A549 treated with ZK216348 at 1 μM for 4 hours (cell line): Measurements from ENCODE around the gene KRT15. TPM values are rescaled to one million over a fixed set of nuclear protein-coding genes. Genes with fewer than 3 reads are reported as not detected.

ENCODE experiments used
- total RNA-seq: library from RNA; stranded (reverse); fragments of 200-300 nt; extraction: Qiagen RNA extraction; gene quantifications from 5 replicates; pipeline ENCODE4 v1.2.3, GENCODE V29; 2022; ENCODE audit warnings: low read depth

Gene KRT15
- total RNA-seq: 3.1 to 5.1 TPM (median 4.0 TPM) in 5 replicates

GRCh38 chr17:41518789-41519449 is at the start of gene KRT15:
KRT15 (minus strand) TSS chr17:41518890; CDS start chr17:41518827, 63 bp downstream.

GRCh38 chr17:41505007-41505808 is 13.5 kb downstream of the KRT15 start, which contains the start of gene KRT13:
KRT13 (minus strand) TSS chr17:41505612; CDS start chr17:41505550, 62 bp downstream.

GRCh38 chr17:41489531-41489930 is 29.2 kb downstream of the KRT15 start, which contains the start of gene KRT36:
KRT36 (minus strand) TSS chr17:41489910; CDS start chr17:41489864, 46 bp downstream.

GRCh38 chr17:41481036-41481435 is 37.7 kb downstream of the KRT15 start, which contains the start of gene KRT35:
KRT35 (minus strand) TSS chr17:41481151; CDS start chr17:41481097, 54 bp downstream.

DNA sequence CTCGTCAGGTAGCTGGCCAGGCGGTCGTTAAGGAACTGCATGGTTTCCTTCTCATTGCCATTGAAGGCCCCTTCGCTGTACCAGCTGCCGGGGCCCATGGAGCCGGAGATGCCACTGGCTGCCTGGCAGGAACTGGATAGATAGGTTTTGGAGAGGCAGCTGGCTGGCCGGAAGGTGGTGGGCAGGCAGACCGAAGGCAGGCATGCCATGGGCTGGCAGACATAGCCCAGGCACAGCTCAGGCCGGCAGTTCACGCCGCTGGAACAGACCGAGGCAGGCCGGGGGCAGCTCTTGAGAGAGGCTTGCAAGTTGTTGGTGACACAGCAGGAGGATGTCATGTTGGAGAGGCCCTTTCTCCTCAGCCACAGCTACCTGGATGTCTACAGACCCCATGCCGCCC is 51.7 kb downstream of the KRT15 start, which contains the start of gene KRT32:
TSS of gene KRT32 (minus strand) at position 399 of the 400 bp plus-strand sequence. CDS start at position 338, 61 bp downstream.

Other genes with a start within 250 kb of the KRT15 start
- gene KRTAP9-7, start 243.2 kb downstream of the KRT15 start, total RNA-seq: not detected in 5 replicates
- gene KRTAP29-1, start 216.0 kb downstream of the KRT15 start, total RNA-seq: not detected in 5 replicates
- not detected in 5 replicates for gene KRTAP16-1, start 209.6 kb downstream of the KRT15 start, total RNA-seq
- not detected in 5 replicates for gene KRTAP17-1, start 203.2 kb downstream of the KRT15 start, total RNA-seq
- not detected in 5 replicates for gene KRT33A, start 168.1 kb downstream of the KRT15 start, total RNA-seq
- gene KRT33B, start 149.1 kb downstream of the KRT15 start, total RNA-seq: not detected in 5 replicates
- 0.20 to 0.78 TPM (median 0.31 TPM) in 5 replicates for gene KRT34, start 136.6 kb downstream of the KRT15 start, total RNA-seq
- not detected in 5 replicates for gene KRT31, start 121.3 kb downstream of the KRT15 start, total RNA-seq
- not detected in 5 replicates for gene KRT37, start 94.3 kb downstream of the KRT15 start, total RNA-seq
- gene KRT38, start 77.9 kb downstream of the KRT15 start, total RNA-seq: not detected in 5 replicates
- not detected in 5 replicates for gene KRT32, start 51.5 kb downstream of the KRT15 start, total RNA-seq
- not detected in 5 replicates for gene KRT35, start 37.7 kb downstream of the KRT15 start, total RNA-seq
- gene KRT36, start 29.0 kb downstream of the KRT15 start, total RNA-seq: not detected in 5 replicates
- 0.21 to 0.28 TPM in 2 of 5 replicates, not detected in the others for gene KRT13, start 13.3 kb downstream of the KRT15 start, total RNA-seq
- 32.9 to 64.6 TPM (median 54.2 TPM) in 5 replicates for gene KRT19, start 9.4 kb upstream of the KRT15 start, total RNA-seq
- not detected in 5 replicates for gene KRT9, start 53.2 kb upstream of the KRT15 start, total RNA-seq
- 0.08 to 0.15 TPM (median 0.14 TPM) in 3 of 5 replicates, not detected in the others for gene KRT14, start 68.0 kb upstream of the KRT15 start, total RNA-seq
- 0.38 to 1.2 TPM (median 0.89 TPM) in 5 replicates for gene KRT16, start 93.9 kb upstream of the KRT15 start, total RNA-seq
- 0.92 to 1.7 TPM (median 1.0 TPM) in 5 replicates for gene KRT17, start 105.7 kb upstream of the KRT15 start, total RNA-seq
- gene EIF1, start 170.0 kb upstream of the KRT15 start, total RNA-seq: 1,212 to 1,763 TPM (median 1,340 TPM) in 5 replicates
- not detected in 5 replicates for gene GAST, start 193.4 kb upstream of the KRT15 start, total RNA-seq
- gene HAP1, start 215.8 kb upstream of the KRT15 start, total RNA-seq: 1.1 to 1.8 TPM (median 1.5 TPM) in 5 replicates